ENCODE measurements around the gene CD44. TPM values are rescaled to one million over a fixed set of nuclear protein-coding genes. Genes with fewer than 3 reads are reported as not detected.

The CD44 gene
- total RNA-seq, 1 donor from 2014 or later: 15.4 TPM

- ATAC-seq (ENCODE audit: poor library complexity) (no peak), DNase-seq (no peak)
- intact Hi-C loops (cut with DNase I): loop anchor here (5.0 to 10.0 kb wide), 3 partner anchors 145 to 307 kb away; no protein-coding TSS in a partner anchor
Measured at GRCh38 chr11:35239471-35240075, 100.6 kb downstream of the CD44 start.

GRCh38 chr11:35241083-35241482 is 102.1 kb downstream of the CD44 start:
- ATAC-seq (ENCODE audit: poor library complexity) (no peak), DNase-seq (no peak)
- intact Hi-C loops (cut with DNase I): no loop called here

GRCh38 chr11:35241531-35241930 is 102.6 kb downstream of the CD44 start:
- DNase-seq (no peak), ATAC-seq (ENCODE audit: poor library complexity) (no peak)
- intact Hi-C loops (cut with DNase I): no loop called here

- intact Hi-C loops (cut with DNase I): no loop called here
- DNase-seq (no peak), ATAC-seq (ENCODE audit: poor library complexity) (no peak)
Measured at GRCh38 chr11:35242412-35243242, 103.7 kb downstream of the CD44 start.

GRCh38 chr11:35243774-35244173 is 104.8 kb downstream of the CD44 start:
- DNase-seq: no peak
- intact Hi-C loops (cut with DNase I): no loop called here
- no peak for ATAC-seq (ENCODE audit: poor library complexity)

- ATAC-seq (ENCODE audit: poor library complexity): no peak
- intact Hi-C loops (cut with DNase I): no loop called here
- no peak for DNase-seq
Measured at GRCh38 chr11:35245056-35245455, 106.1 kb downstream of the CD44 start.

- ATAC-seq (ENCODE audit: poor library complexity): peak; percentile 34
- DNase-seq: peak; percentile 38
- intact Hi-C loops (cut with DNase I): no loop called here
Measured at GRCh38 chr11:35245786-35246185, 106.8 kb downstream of the CD44 start.

DNA sequence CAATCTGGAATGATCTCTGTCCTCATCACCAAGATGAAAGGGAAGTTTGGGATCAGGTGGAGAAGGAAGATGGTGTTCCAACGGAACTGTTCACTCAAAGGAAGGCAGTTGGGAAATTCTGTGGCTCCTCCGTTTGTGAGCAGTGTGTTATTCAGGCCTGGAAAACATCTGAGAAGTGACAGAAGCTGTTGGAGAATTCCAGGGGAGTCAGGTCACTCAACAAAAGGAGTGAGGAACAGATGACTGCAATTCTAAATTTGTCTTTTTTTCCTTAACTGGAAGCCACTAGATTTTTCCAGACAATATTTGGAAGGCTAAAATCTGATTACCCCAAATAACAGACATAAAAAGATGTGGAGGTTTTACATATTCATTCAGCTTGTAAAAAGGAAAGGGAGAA is 107.8 kb downstream of the CD44 start:
- intact Hi-C loops (cut with DNase I): no loop called here
- DNase-seq (no peak), ATAC-seq (ENCODE audit: poor library complexity) (peak; percentile 73)

DNA sequence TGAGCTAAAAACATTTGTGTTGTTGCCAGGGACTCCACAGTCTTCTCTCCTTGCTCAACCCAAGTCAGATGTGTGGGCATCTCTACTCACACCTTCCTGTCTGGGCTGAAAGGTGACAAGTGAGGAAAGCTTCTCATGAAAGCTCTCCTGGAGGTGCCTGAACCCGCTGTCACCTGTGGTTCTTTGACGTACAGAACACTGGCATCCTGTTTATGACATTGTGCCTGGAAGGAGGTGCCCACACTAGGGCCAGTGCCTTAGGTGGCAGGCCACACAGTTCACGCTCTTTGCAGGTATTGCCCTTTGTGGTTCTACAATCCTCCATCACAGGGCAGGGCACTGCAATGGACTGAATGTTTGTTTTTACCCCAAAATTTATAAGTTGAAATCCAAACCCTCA is 108.5 kb downstream of the CD44 start:
- DNase-seq (peak; percentile 34), ATAC-seq (ENCODE audit: poor library complexity) (no peak)
- intact Hi-C loops (cut with DNase I): no loop called here

GRCh38 chr11:35247863-35248262 is 108.9 kb downstream of the CD44 start:
- ATAC-seq (ENCODE audit: poor library complexity) (no peak), DNase-seq (no peak)
- intact Hi-C loops (cut with DNase I): no loop called here

DNA sequence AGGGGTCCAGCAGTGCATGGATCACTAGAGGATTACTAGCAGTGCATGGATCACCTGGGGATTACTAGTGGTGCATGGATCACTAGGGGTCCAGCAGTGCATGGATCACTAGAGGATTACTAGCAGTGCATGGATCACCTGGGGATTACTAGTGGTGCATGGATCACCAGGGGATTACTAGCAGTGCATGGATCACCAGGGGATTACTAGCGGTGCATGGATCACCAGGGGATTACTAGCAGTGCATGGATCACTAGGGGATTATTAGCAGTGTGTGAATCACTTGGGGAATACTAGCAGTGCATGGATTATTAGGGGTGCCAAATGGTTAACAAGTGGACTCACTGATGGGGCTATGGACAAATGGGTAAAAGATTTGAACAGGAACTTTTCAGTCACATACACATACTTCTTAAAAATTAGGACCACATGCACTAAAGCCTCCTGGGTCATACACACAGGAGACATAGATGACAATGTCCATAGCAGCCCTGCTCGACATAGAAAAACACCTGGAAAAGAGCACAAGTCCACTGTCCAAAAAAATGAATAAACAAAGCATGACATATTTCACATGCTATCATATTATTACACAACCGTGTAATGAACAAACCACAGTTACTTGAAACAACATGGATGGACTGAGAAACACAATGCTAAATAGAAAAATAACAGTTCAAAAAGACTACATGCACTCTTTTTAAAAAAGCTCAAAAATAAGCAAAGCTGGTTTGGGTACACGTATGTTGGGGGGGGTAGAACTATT is 109.8 kb downstream of the CD44 start:
- no peak for DNase-seq
- peak; percentile 27 for ATAC-seq (ENCODE audit: poor library complexity)
- intact Hi-C loops (cut with DNase I): no loop called here

DNA sequence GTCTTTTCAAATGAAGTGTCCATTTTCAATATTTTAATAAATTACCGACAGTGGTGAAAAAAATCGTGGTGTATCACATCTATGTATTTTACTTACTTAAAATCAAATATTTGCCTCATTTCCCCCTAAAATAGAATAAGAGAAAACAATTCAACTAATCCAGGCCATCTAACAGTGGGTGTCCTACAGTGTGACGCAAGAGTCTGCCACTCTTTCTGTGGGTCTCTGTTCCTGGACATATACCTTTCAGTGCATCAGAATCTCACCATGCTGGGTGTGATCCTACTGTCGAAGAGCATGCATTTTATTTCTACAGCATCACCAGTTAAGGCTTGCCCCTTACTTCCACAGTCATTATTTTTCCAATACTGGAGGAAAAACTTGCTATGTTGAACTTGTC is 111.2 kb downstream of the CD44 start:
- ATAC-seq (ENCODE audit: poor library complexity) (no peak), DNase-seq (no peak)
- intact Hi-C loops (cut with DNase I): no loop called here

GRCh38 chr11:35250621-35251020 is 111.7 kb downstream of the CD44 start:
- ATAC-seq (ENCODE audit: poor library complexity): peak; percentile 52
- intact Hi-C loops (cut with DNase I): no loop called here
- no peak for DNase-seq

- DNase-seq (no peak), ATAC-seq (ENCODE audit: poor library complexity) (no peak)
- intact Hi-C loops (cut with DNase I): no loop called here
Measured at GRCh38 chr11:35253237-35253636, 114.3 kb downstream of the CD44 start.

DNA sequence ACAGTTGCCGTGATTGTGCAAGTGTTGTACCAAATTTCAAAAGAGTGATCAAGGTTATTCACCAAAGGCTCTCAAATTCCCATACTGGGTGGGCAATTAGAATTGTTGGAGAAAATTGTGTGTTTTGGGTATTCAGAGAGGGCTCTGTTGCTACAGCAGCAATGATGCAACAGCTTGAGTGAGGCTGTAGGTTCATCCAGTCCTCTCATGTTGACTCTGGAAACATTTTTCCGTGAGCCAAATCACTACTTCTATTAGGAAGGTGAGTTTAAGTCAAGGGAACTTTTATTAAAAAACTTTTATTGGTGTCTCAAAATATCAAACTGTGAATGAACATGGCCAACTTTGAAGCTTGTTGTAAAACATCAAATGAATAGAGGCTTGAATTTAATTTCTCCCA is 116.5 kb downstream of the CD44 start:
- intact Hi-C loops (cut with DNase I): no loop called here
- DNase-seq: no peak
- no peak for ATAC-seq (ENCODE audit: poor library complexity)

GRCh38 chr11:35256296-35256695 is 117.3 kb downstream of the CD44 start:
- DNase-seq (no peak), ATAC-seq (ENCODE audit: poor library complexity) (no peak)
- intact Hi-C loops (cut with DNase I): no loop called here

DNA sequence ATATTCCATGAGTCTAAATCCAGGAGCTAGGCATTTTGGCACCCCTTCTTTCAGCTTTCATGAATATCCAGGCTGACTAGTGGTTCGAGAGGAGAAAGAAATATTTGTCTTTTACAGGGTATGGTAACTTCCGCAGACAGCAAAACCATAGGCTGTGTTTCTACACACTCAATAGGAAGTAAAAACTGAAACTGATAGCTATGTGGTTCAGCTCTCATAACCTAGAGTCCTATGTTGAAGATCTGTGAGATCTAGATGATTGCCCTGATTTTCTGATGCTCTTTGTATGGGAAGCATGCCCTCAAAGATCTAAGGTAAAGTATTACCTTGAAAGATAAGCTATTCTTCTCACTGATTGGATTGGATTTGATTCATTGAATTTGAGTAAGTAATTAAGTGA is 118.3 kb downstream of the CD44 start:
- DNase-seq: no peak
- no peak for ATAC-seq (ENCODE audit: poor library complexity)
- intact Hi-C loops (cut with DNase I): no loop called here

DNA sequence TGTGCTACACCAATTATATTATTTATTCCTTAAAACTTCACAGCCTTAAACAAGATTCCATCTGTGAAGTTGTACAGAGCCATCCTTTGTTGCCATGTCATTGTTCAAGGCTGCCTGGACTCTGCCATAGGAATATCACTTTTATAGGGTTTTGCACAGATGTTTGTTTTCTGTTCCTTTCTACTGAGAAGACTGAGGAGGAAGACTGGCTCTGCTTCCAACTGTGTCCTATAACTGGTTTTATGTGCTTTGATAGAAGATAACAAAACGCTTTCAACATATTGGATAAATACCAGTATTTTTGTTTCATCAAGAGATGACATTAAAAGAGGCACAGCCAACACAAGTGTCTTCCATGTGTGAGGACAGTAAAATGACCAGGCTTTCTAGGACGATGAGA is 120.6 kb downstream of the CD44 start:
- no peak for ATAC-seq (ENCODE audit: poor library complexity)
- intact Hi-C loops (cut with DNase I): no loop called here
- no peak for DNase-seq

- peak; percentile 12 for ATAC-seq (ENCODE audit: poor library complexity)
- intact Hi-C loops (cut with DNase I): no loop called here
- no peak for DNase-seq
Measured at GRCh38 chr11:35260342-35260985, 121.5 kb downstream of the CD44 start.
